Fibroblast of lung (primary cell): ENCODE data around the gene AP5M1. TPM values are rescaled to one million over a fixed set of nuclear protein-coding genes. Genes with fewer than 3 reads are reported as not detected.

Experiments used
- DNase-seq, 2 donors: peaks; one replicate each; pipeline versions ENCODE4 v3.0.0 to v3.0.0-alpha.2; 2010; ENCODE audit warnings: low read depth in 2 of 2
- H2AFZ ChIP-seq: 2 replicates; pipeline ENCODE4 v1.5.1; 2012; ENCODE audit warnings: low read length, control low read depth, inconsistent platforms
- H3K27ac ChIP-seq: 2 replicates; pipeline ENCODE4 v1.5.1; 2011; ENCODE audit warnings: low read length, control low read depth; ENCODE audit not compliant: insufficient read depth
- H3K27me3 ChIP-seq: 2 replicates; pipeline ENCODE4 v1.5.1; 2011; ENCODE audit warnings: mild to moderate bottlenecking, low read length; ENCODE audit not compliant: control insufficient read depth, insufficient read depth
- H3K36me3 ChIP-seq: 2 replicates; pipeline ENCODE4 v1.5.1; 2011; ENCODE audit warnings: low read length; ENCODE audit not compliant: control insufficient read depth, insufficient read depth
- H3K4me1 ChIP-seq: 2 replicates; pipeline ENCODE4 v1.5.1; 2011; ENCODE audit warnings: low read length; ENCODE audit not compliant: control insufficient read depth, insufficient read depth; ENCODE audit errors: extremely low read depth
- H3K4me2 ChIP-seq: 2 replicates; pipeline ENCODE4 v1.5.1; 2011; ENCODE audit warnings: low read length, control low read depth; ENCODE audit not compliant: insufficient read depth; ENCODE audit errors: extremely low read depth
- H3K4me3 ChIP-seq, 4 experiments: fragments of 200-600 bp in 1 of 4; sonication (generic) in 1 of 4; replicated peaks in 1 of 4; 2 replicates each; pipeline ENCODE4 v1.5.1; 2011 to 2016; ENCODE audit warnings: low read length in 4 of 4, low read depth in 3 of 4, mild to moderate bottlenecking in 3 of 4, control low read depth in 2 of 4, inconsistent platforms in 1 of 4, mixed read lengths in 1 of 4; ENCODE audit not compliant: insufficient read depth in 1 of 4; ENCODE audit errors: control extremely low read depth in 1 of 4
- H3K79me2 ChIP-seq: 2 replicates; pipeline ENCODE4 v1.5.1; 2012; ENCODE audit warnings: mild to moderate bottlenecking, low read length, inconsistent platforms; ENCODE audit not compliant: control insufficient read depth, insufficient read depth
- H3K9ac ChIP-seq: 2 replicates; pipeline ENCODE4 v1.5.1; 2011; ENCODE audit warnings: mild to moderate bottlenecking, low read length, control low read depth; ENCODE audit not compliant: insufficient read depth
- H3K9me3 ChIP-seq: 2 replicates; pipeline ENCODE4 v1.5.1; 2012; ENCODE audit warnings: low read depth, low read length; ENCODE audit not compliant: control insufficient read depth, insufficient read depth
- H4K20me1 ChIP-seq: 2 replicates; pipeline ENCODE4 v1.5.1; 2011; ENCODE audit warnings: low read length; ENCODE audit not compliant: control insufficient read depth, insufficient read depth; ENCODE audit errors: extremely low read depth
- CTCF ChIP-seq, 2 donors: IDR thresholded peaks in 1 of 2; conservative IDR thresholded peaks in 1 of 2; 1 replicate in 1 of 2; 2 replicates in 1 of 2; pipeline ENCODE4 v1.5.1; 2011 to 2012; ENCODE audit warnings: low read length in 2 of 2, control low read depth in 1 of 2, inconsistent platforms in 1 of 2, low read depth in 1 of 2, mild to moderate bottlenecking in 1 of 2
- EZH2 ChIP-seq: IDR thresholded peaks from 2 replicates; pipeline ENCODE4 v1.5.1; 2012; ENCODE audit warnings: low read length, control low read depth, mild to moderate bottlenecking; ENCODE audit errors: missing control alignments
- polyA plus RNA-seq, 2 donors: library from polyadenylated mRNA; depleted of rRNA in 1 of 2; stranded (reverse) in 1 of 2; unstranded in 1 of 2; fragments of >200 nt; gene quantifications; 2 replicates each; pipeline ENCODE4 v1.2.1, GENCODE V29; 2011 to 2012; ENCODE audit warnings: missing spikeins in 1 of 2
- total RNA-seq: library from RNA; depleted of rRNA; stranded (reverse); fragments of >200 nt; gene quantifications from 2 replicates; pipeline ENCODE4 v1.2.1, GENCODE V29; 2014

AP5M1 gene
- total and polyA plus RNA-seq, 2 donors (not counting 1 experiment from before 2014, with no cell fraction given) = 15.2 to 40.2 TPM

- no peaks in the 10 kb centered on the region for H3K27me3 ChIP-seq
- H3K36me3 ChIP-seq = no peaks in the 10 kb centered on the region
- H4K20me1 ChIP-seq = peaks cover 2% of the 10 kb centered on the region
- DNase-seq = no peak
- no peak overlapping the region for H3K4me2 ChIP-seq
- no peaks in the 10 kb centered on the region for H3K9me3 ChIP-seq
- no peaks in the 10 kb centered on the region for H3K4me1 ChIP-seq
- no peak overlapping the region for H3K4me3 ChIP-seq
- no peak overlapping the region for H2AFZ ChIP-seq
- peaks cover 78% of the 10 kb centered on the region for H3K79me2 ChIP-seq
- H3K9ac ChIP-seq = no peak overlapping the region
- TF ChIP-seq EZH2 (no peak), CTCF (conservative IDR thresholded peaks at IDR 0.05 in 1 of 2, IDR thresholded peaks at IDR 0.05 in 1 of 2; ENCODE audit: low read depth in 1 of 2, low read length in 2 of 2) (no peak)
- no peak overlapping the region for H3K27ac ChIP-seq
Measured at GRCh38 chr14:57259672-57260071, 9.1 kb upstream of the AP5M1 start.

- Histone ChIP-seq H3K4me3 (no peak overlapping the region), H3K9me3 (no peaks in the 10 kb centered on the region), H4K20me1 (no peaks in the 10 kb centered on the region), H3K27me3 (no peaks in the 10 kb centered on the region), H3K36me3 (no peaks in the 10 kb centered on the region), H3K4me2 (no peak overlapping the region), H3K9ac (no peak overlapping the region), H3K4me1 (no peaks in the 10 kb centered on the region), H3K27ac (no peak overlapping the region), H3K79me2 (peaks cover 77% of the 10 kb centered on the region), H2AFZ (no peak overlapping the region)
- no peak for TF ChIP-seq EZH2
- TF ChIP-seq CTCF (conservative IDR thresholded peaks at IDR 0.05 in 1 of 2, IDR thresholded peaks at IDR 0.05 in 1 of 2; ENCODE audit: low read depth in 1 of 2, low read length in 2 of 2) = no peak
- DNase-seq = no peak
Measured at GRCh38 chr14:57261604-57262003, 7.2 kb upstream of the AP5M1 start.

GRCh38 chr14:57262117-57262516 is 6.7 kb upstream of the AP5M1 start:
- TF ChIP-seq EZH2 (no peak), CTCF (conservative IDR thresholded peaks at IDR 0.05 in 1 of 2, IDR thresholded peaks at IDR 0.05 in 1 of 2; ENCODE audit: low read depth in 1 of 2, low read length in 2 of 2) (no peak)
- Histone ChIP-seq H3K4me2 (no peak overlapping the region), H3K36me3 (no peaks in the 10 kb centered on the region), H3K27ac (no peak overlapping the region), H3K9ac (no peak overlapping the region), H3K4me3 (no peak overlapping the region), H3K79me2 (peaks cover 77% of the 10 kb centered on the region), H2AFZ (no peak overlapping the region), H4K20me1 (no peaks in the 10 kb centered on the region), H3K9me3 (no peaks in the 10 kb centered on the region), H3K27me3 (no peaks in the 10 kb centered on the region), H3K4me1 (no peaks in the 10 kb centered on the region)
- no peak for DNase-seq
